Measurements from ENCODE around the gene SLC1A4. TPM values are rescaled to one million over a fixed set of nuclear protein-coding genes. Genes with fewer than 3 reads are reported as not detected.

Gene SLC1A4
- total RNA-seq, 1 experiment from 2014 or later = 42.2 TPM

GRCh38 chr2:65069439-65069824 lies 80.2 kb downstream of the SLC1A4 start:
- DNase-seq (ENCODE audit: extremely low read depth, low read depth) = no peak

GRCh38 chr2:65070172-65070830 lies 81.1 kb downstream of the SLC1A4 start:
- DNase-seq (ENCODE audit: extremely low read depth, low read depth) = no peak

- DNase-seq (ENCODE audit: extremely low read depth, low read depth) = no peak
These were observed 81.7 kb downstream of the SLC1A4 start for GRCh38 chr2:65070856-65071255.

- no peak for DNase-seq (ENCODE audit: extremely low read depth, low read depth)
These were observed 82.4 kb downstream of the SLC1A4 start for GRCh38 chr2:65071499-65072180.

GRCh38 chr2:65072181-65072970 lies 83.2 kb downstream of the SLC1A4 start:
- no peak for DNase-seq (ENCODE audit: extremely low read depth, low read depth)

Small RNA genes within 50 kb of the gene (small RNA-seq; reads per million reads assigned to genes)
- gene RNU6-548P = 0 reads per million in 2 experiments

Other genes with a start within 250 kb of the SLC1A4 start
- 7.3 and 8.0 TPM in 2 replicates for gene CEP68, start 67.0 kb downstream of the SLC1A4 start, total RNA-seq (2014; rRNA removed; shearing (Covaris generic))
- 139 and 160 TPM in 2 replicates for gene RAB1A, start 140.7 kb downstream of the SLC1A4 start, total RNA-seq (2014; rRNA removed; shearing (Covaris generic))
- gene ACTR2, start 238.4 kb downstream of the SLC1A4 start, total RNA-seq (2014; rRNA removed; shearing (Covaris generic)) = 64.0 and 79.7 TPM in 2 replicates